RWPE2 (cell line): ENCODE measurements around the gene PODNL1.

Source experiments
- ATAC-seq: fragments of 200-7000 bp; cut with Tn5 transposase; 3 replicates; pipeline ENCODE4 v1.9.1; 2021; ENCODE audit warnings: low read depth
- DNase-seq: peaks from one replicate; pipeline ENCODE4 v3.0.0-alpha.2; 2020; ENCODE audit warnings: low spot score
- H3K27ac ChIP-seq: fragments of 450-650 bp; 2 replicates; pipeline ENCODE4 v1.5.1; 2017; ENCODE audit warnings: mild to moderate bottlenecking; ENCODE audit not compliant: poor library complexity, severe bottlenecking
- H3K27me3 ChIP-seq: fragments of 250-450 bp; sonication (Bioruptor Pico); 2 replicates; pipeline ENCODE4 v1.5.1; 2021; ENCODE audit warnings: mild to moderate bottlenecking, moderate library complexity; ENCODE audit not compliant: insufficient read depth, poor library complexity, severe bottlenecking
- H3K36me3 ChIP-seq: fragments of 250-450 bp; sonication (Bioruptor Pico); 2 replicates; pipeline ENCODE4 v1.5.1; 2020; ENCODE audit warnings: low read depth, mild to moderate bottlenecking, moderate library complexity
- H3K4me1 ChIP-seq: fragments of 250-450 bp; sonication (Bioruptor Pico); 2 replicates; pipeline ENCODE4 v1.5.1; 2021; ENCODE audit warnings: mild to moderate bottlenecking, moderate library complexity; ENCODE audit not compliant: insufficient read depth, poor library complexity, severe bottlenecking
- H3K4me3 ChIP-seq: fragments of 250-450 bp; sonication (Bioruptor Pico); 2 replicates; pipeline ENCODE4 v1.5.1; 2021; ENCODE audit warnings: mild to moderate bottlenecking, moderate library complexity; ENCODE audit not compliant: severe bottlenecking
- H3K9me3 ChIP-seq: fragments of 250-450 bp; sonication (Bioruptor Pico); 2 replicates; pipeline ENCODE4 v1.5.1; 2021; ENCODE audit warnings: mild to moderate bottlenecking, moderate library complexity; ENCODE audit not compliant: severe bottlenecking
- TF ChIP-seq, protein P1 (sequence below): fragments of 450-650 bp; IDR thresholded peaks from one replicate; pipeline ENCODE4 v1.5.1; 2017; ENCODE audit warnings: mild to moderate bottlenecking, moderate library complexity; ENCODE audit not compliant: poor library complexity, severe bottlenecking

The PODNL1 gene

GRCh38 chr19:13954185-13954584 lies 16.0 kb upstream of the PODNL1 start:
- no peak for DNase-seq
- Histone ChIP-seq H3K27me3 (no peaks in the 10 kb centered on the region), H3K4me3 (no peak overlapping the region), H3K27ac (no peak overlapping the region), H3K9me3 (no peaks in the 10 kb centered on the region), H3K4me1 (peaks cover 4% of the 10 kb centered on the region), H3K36me3 (peaks cover 46% of the 10 kb centered on the region)
- no peak for ATAC-seq
- TF ChIP-seq, protein P1, sequence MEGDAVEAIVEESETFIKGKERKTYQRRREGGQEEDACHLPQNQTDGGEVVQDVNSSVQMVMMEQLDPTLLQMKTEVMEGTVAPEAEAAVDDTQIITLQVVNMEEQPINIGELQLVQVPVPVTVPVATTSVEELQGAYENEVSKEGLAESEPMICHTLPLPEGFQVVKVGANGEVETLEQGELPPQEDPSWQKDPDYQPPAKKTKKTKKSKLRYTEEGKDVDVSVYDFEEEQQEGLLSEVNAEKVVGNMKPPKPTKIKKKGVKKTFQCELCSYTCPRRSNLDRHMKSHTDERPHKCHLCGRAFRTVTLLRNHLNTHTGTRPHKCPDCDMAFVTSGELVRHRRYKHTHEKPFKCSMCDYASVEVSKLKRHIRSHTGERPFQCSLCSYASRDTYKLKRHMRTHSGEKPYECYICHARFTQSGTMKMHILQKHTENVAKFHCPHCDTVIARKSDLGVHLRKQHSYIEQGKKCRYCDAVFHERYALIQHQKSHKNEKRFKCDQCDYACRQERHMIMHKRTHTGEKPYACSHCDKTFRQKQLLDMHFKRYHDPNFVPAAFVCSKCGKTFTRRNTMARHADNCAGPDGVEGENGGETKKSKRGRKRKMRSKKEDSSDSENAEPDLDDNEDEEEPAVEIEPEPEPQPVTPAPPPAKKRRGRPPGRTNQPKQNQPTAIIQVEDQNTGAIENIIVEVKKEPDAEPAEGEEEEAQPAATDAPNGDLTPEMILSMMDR = no peak

DNA sequence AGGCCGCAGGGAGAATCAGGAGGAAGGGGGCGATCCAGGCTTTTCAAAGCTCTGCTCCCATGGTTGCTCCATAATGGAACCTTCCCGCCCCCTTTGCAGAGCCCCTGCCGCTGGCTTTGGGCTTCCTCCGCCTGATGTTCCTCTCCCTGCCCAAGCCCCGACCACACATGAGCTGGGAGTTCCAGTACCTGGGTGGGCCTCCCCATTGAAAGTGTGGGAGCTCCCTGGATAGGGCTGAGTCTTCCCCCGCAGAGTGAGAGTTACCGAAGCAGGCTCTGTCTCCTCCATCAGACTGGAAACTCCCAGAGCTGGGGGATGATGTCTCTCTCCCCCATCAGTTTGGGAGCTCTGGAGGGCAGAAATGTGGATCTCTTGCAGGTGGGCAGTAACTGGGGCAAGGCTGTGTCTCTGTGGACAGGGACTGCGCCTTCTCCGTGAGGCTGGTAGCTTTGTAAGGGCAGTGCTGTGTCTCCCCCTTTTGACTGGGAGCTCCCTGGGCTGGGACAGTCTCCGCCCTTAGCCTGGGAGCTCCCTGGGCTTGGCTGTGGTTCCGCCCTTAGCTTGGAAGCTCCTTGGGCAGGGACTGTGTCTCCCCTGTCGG lies 14.8 kb upstream of the PODNL1 start:
- Histone ChIP-seq H3K4me1 (peaks cover 4% of the 10 kb centered on the region), H3K4me3 (peak overlapping the region; percentile 45), H3K9me3 (no peaks in the 10 kb centered on the region), H3K36me3 (peaks cover 39% of the 10 kb centered on the region), H3K27ac (peak overlapping the region; percentile 52), H3K27me3 (no peaks in the 10 kb centered on the region)
- TF ChIP-seq, protein P1 = peak; percentile 33
- DNase-seq (no peak), ATAC-seq (peak; percentile 32)

DNA sequence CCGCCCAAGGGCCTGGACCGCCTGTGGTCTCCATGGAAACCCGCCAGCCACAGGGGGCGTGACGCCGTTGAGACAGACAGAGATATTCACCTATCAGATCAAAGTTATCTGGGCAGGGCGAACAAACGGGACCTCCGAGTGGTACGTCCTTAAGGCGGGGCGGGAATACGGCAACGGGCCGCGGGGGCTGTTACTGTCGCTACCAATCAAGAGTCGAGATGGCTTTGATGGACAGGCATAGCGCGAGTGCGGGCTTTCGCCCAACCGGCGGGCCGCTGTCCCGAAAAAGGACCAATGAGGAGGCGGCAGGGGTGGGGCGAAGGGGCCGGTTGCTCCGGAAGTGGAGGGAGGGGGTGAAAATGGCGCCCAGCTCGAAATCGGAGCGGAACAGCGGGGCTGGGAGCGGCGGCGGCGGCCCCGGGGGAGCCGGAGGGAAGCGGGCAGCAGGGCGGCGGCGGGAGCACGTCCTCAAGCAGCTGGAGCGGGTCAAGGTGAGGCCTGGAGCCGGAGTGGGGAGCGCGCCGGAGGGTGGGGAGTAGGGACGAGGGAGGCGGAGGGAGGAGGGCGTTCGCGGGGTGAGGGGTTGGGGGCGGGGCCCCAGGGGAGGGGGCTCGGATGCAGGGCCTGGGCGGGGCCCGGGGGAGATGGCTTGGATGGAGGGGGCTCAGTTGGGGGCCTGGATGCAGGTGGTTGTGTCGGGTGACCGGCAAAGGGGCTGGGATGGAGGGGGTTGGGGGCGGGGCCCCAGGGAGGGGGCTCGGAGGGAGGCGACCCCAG lies 14.1 kb upstream of the PODNL1 start, which contains the start of gene DCAF15:
TSS of gene DCAF15 (plus strand) at position 356 of the 777 bp plus-strand sequence. CDS start at position 360, 4 bp downstream.
- peak; percentile 99 for DNase-seq
- peak within 1 kb of the TSS; percentile 52 for H3K27ac ChIP-seq

GRCh38 chr19:13951799-13952153 lies 13.6 kb upstream of the PODNL1 start:
- TF ChIP-seq, protein P1 = no peak
- Histone ChIP-seq H3K4me1 (peaks cover 4% of the 10 kb centered on the region), H3K36me3 (peaks cover 27% of the 10 kb centered on the region), H3K27ac (no peak overlapping the region), H3K9me3 (no peaks in the 10 kb centered on the region), H3K4me3 (peak overlapping the region; percentile 29), H3K27me3 (no peaks in the 10 kb centered on the region)
- DNase-seq (no peak), ATAC-seq (no peak)

More for the DNA sequence above, 14.1 kb upstream of the PODNL1 start, which contains the start of gene DCAF15:
- peak; percentile 99 for ATAC-seq
- Histone ChIP-seq H3K4me1 (peaks cover 4% of the 10 kb centered on the region), H3K4me3 (peak within 1 kb of the TSS; percentile 45), H3K27me3 (no peaks in the 10 kb centered on the region), H3K9me3 (no peaks in the 10 kb centered on the region), H3K36me3 (peaks cover 33% of the 10 kb centered on the region)
- TF ChIP-seq, protein P1 = no peak
